Panc1 (cell line): ENCODE results near the gene GRID1.

Experiments used
- POLR2AphosphoS5 ChIP-seq: IDR thresholded peaks from 2 replicates; pipeline ENCODE4 v1.6.1; 2012; ENCODE audit warnings: mild to moderate bottlenecking, low read depth, low read length, moderate library complexity
- SIN3A ChIP-seq: IDR thresholded peaks from 2 replicates; pipeline ENCODE4 v1.6.1; 2012; ENCODE audit warnings: low read depth, mild to moderate bottlenecking, low read length, moderate library complexity, borderline replicate concordance; ENCODE audit not compliant: insufficient read depth
- TCF7L2 ChIP-seq: IDR thresholded peaks from 2 replicates; pipeline ENCODE4 v1.6.1; 2011; ENCODE audit warnings: mild to moderate bottlenecking, low read depth, low read length, inconsistent platforms
- TF ChIP-seq, protein P1 (sequence below): fragments of 450-650 bp; IDR thresholded peaks from 2 replicates; pipeline ENCODE4 v1.5.1; 2017; ENCODE audit warnings: mild to moderate bottlenecking
- TF ChIP-seq, protein P2 (sequence below), 2 experiments: IDR thresholded peaks; 2 replicates each; pipeline ENCODE4 v1.6.1; 2011 to 2012; ENCODE audit warnings: low read depth in 2 of 2, control low read depth in 1 of 2, low read length in 1 of 2, mild to moderate bottlenecking in 1 of 2, moderate library complexity in 1 of 2; ENCODE audit not compliant: insufficient read depth in 1 of 2

DNA sequence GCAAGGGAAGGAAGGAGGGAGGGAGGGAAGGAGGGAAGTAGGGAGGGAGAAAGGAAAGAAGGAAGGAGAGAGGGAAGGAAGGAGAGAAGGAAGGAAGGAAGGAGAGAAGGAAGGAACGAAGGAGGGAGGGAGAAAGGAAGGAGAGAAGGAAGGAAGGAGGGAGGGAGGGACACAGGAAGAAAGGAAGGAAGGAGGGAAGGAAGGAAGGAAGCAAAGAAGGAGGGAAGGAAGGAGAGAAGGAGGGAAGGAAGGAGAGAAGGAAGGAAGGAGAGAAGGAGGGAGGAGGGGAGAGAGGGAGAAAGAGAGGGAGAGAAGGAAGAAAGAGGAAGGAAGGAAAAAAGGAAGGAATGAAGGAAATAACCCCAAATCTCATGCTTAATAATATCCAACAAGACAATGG is 630.6 kb downstream of the GRID1 start:
- TF ChIP-seq SIN3A (no peak), POLR2AphosphoS5 (no peak), TCF7L2 (no peak)
- TF ChIP-seq, protein P1, sequence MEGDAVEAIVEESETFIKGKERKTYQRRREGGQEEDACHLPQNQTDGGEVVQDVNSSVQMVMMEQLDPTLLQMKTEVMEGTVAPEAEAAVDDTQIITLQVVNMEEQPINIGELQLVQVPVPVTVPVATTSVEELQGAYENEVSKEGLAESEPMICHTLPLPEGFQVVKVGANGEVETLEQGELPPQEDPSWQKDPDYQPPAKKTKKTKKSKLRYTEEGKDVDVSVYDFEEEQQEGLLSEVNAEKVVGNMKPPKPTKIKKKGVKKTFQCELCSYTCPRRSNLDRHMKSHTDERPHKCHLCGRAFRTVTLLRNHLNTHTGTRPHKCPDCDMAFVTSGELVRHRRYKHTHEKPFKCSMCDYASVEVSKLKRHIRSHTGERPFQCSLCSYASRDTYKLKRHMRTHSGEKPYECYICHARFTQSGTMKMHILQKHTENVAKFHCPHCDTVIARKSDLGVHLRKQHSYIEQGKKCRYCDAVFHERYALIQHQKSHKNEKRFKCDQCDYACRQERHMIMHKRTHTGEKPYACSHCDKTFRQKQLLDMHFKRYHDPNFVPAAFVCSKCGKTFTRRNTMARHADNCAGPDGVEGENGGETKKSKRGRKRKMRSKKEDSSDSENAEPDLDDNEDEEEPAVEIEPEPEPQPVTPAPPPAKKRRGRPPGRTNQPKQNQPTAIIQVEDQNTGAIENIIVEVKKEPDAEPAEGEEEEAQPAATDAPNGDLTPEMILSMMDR, result no peak
- TF ChIP-seq, protein P2, sequence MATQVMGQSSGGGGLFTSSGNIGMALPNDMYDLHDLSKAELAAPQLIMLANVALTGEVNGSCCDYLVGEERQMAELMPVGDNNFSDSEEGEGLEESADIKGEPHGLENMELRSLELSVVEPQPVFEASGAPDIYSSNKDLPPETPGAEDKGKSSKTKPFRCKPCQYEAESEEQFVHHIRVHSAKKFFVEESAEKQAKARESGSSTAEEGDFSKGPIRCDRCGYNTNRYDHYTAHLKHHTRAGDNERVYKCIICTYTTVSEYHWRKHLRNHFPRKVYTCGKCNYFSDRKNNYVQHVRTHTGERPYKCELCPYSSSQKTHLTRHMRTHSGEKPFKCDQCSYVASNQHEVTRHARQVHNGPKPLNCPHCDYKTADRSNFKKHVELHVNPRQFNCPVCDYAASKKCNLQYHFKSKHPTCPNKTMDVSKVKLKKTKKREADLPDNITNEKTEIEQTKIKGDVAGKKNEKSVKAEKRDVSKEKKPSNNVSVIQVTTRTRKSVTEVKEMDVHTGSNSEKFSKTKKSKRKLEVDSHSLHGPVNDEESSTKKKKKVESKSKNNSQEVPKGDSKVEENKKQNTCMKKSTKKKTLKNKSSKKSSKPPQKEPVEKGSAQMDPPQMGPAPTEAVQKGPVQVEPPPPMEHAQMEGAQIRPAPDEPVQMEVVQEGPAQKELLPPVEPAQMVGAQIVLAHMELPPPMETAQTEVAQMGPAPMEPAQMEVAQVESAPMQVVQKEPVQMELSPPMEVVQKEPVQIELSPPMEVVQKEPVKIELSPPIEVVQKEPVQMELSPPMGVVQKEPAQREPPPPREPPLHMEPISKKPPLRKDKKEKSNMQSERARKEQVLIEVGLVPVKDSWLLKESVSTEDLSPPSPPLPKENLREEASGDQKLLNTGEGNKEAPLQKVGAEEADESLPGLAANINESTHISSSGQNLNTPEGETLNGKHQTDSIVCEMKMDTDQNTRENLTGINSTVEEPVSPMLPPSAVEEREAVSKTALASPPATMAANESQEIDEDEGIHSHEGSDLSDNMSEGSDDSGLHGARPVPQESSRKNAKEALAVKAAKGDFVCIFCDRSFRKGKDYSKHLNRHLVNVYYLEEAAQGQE (IDR thresholded peaks at IDR 0.05; ENCODE audit: insufficient read depth in 1 of 2, low read depth in 2 of 2, low read length in 1 of 2), result no peak
